Tongue (tissue), 2 donors: ENCODE measurements around the gene TMCC3. TPM values are rescaled to one million over a fixed set of nuclear protein-coding genes. Genes with fewer than 3 reads are reported as not detected.
"Not testable (repeated sequence)": the region's sequence is repeated elsewhere in the genome, so short reads cannot be mapped to it uniquely, and the experiment has no call there.

ENCODE experiments used
- DNase-seq: peaks from one replicate; pipeline ENCODE4 v3.0.0-alpha.2; 2015
- total RNA-seq: library from RNA; depleted of rRNA; stranded (reverse); fragments of >200 nt; gene quantifications from one replicate; pipeline ENCODE4 v1.2.3, GENCODE V29; 2014

TMCC3 gene
- total RNA-seq = 20.7 TPM

DNA sequence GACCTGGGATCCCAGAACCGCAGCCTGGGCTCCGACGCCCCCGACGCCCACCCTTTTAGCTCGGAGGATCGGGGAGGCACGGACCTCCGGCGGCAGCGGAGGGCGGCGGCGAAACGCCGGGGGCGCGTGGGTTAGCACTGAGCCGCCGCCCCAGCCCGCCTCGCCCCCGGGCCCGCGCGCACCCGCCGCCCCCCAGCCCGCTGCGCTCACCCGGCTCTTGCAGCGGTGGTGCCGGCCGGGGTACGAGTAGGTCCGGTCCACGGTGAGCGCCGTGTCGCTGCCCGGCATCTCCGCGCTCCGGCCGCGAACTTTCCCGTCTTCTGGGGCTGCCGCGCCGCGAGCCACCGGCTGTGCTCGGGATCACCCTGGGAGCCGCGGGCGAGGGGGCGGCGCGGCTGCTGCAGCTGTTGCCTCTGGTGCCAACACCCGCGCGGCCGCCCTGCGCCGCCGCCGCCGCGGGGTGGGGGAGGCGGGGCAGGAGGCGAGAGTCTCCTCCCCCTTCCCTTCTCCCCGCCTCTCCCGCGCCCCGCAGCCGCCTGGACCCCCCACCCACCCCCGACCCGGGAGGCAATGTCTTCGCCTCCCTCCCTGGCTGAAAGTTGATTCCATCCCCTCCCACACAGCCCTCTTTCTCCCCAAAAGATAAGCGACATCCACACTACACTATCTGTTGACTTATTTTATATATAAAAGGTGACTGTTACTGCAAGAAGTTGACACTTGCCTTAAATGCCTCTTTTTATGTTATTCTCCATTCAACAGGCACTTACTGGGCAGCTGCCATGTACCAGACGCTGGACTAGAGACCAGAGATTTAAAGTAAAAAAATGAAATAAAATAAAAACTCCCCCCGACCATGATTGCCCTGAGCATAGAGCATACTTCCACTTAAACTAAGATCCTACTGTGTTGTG is at the start of gene TMCC3:
TMCC3 (minus strand) TSS at position 415 of the 914 bp plus-strand sequence; CDS start at position 288, 127 bp downstream.
- peak; percentile 88 for DNase-seq

DNA sequence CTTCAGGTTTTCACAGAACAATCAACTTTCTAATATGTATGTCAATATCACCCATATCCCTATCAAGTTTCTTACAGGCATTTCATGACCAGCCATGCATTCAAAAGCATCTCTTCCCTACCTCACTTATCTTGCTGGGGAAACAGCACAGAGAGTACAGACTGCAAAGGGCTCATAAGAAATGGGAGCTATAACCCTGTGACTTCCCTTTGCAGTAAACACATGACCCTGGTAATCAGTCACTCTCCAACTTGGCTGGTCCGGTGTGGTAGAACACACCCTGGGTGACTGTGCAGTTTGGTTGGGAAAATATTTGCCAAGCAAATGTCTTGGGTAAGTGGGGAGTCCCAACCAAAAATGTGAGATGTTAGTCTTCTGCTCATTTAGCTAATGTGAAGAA is 49.4 kb upstream of the TMCC3 start:
- no peak for DNase-seq

- DNase-seq = no peak
Observed at GRCh38 chr12:94698578-94698977, 48.2 kb upstream of the TMCC3 start.

DNA sequence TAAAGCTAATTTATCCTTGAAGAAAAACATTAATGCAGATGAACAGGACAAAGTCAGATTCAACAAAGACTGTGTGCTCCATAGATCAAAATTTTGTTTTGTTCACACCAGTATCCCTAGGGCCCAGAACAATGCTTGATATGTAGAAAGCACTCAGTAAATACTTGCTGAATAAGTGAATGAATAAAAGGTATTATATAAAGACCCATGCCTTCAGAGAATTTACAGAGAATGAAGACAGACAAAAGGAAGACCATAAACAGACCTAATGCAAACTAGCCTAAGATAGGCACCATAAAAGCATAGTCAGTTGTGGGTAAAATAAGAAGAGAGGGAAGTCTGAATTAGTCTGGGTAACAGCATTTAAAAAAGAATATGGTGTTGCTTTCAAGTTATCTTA is 47.3 kb upstream of the TMCC3 start:
- no peak for DNase-seq

GRCh38 chr12:94694732-94695131 is 44.4 kb upstream of the TMCC3 start:
- no peak for DNase-seq

- DNase-seq = not testable (repeated sequence)
Observed at GRCh38 chr12:94692826-94693225, 42.5 kb upstream of the TMCC3 start.

DNA sequence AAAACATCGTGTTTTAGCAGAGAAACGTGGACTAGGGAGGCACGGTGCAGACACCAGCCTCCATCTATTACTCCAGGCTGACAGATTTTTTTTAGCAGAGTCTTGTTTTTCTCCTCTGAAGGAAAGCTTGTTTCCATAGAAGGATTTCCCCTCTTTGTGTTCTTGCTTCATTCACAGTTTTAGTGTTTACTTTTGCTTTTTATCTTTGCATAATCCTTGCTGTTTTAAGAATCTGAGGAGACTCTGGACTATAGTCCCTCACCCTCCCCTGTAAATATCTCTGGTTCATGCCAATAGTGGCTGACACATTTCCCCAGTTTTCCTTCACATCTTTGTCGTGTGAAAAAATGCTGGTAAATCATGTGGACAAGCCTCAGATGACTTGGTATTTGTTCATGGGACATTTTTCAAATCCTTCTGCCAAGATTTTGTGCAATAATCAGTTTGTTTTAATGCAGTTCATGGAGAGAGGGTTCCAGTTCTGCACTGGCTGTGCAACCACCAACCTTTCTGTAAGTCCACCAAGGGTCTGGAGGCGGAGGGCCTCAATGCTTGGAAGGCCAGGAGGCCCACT is 39.9 kb upstream of the TMCC3 start:
- DNase-seq = no peak

- no peak for DNase-seq
Observed at GRCh38 chr12:94689646-94690036, 39.3 kb upstream of the TMCC3 start.

DNA sequence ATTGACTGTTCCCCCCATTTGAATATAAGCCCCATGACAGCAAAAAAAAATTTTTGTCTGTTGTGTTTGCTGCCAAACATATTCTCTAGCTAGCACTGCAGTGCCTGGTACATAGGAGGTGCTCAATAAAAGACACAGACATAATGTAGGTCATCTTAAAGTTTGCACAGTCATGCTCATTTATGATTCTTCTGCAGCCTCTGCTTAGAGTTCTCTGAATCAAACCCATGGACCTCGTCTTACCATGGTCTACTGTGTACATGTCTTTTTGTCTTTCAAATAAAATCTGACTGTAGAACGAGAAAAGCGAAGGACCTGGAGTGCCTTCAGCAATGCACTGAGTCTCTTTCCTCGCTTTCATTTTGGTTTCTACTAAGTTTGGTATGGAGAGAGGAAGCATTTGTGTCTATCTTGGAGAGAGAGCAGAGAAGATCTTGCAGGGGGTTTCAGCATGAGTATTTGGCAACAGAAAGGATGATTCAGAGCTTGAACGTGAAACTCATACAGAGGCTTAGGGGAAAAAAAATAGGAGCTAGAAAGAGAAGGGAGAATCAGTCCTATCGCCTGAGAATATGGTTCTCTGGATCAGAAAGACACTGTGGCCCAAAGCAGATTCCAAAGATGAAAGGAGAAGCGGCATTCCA is 38.8 kb upstream of the TMCC3 start:
- DNase-seq = no peak

DNA sequence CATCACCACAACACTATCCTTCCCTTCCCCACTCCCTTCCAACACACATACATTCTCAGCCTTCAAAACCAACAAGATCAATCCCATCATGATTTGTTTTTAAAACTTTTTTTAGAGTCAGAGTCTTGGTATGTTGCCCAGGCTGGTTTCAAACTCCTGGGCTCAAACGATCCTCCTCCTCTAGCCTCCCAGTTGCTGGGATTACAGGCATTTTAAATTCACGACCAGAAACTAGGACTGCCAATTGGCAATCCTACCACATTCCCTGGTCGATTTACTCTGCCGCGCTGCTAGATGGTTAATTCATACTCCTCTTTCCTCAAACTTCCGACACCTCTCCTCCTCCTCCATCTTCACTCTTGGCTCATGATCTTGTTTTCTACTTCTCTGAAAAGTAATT is 37.5 kb upstream of the TMCC3 start:
- no peak for DNase-seq

- DNase-seq = no peak
Observed at GRCh38 chr12:94686834-94687628, 36.7 kb upstream of the TMCC3 start.

GRCh38 chr12:94684416-94685142 is 34.2 kb upstream of the TMCC3 start:
- DNase-seq = no peak

- DNase-seq = no peak
Observed at GRCh38 chr12:94679554-94680195, 29.3 kb upstream of the TMCC3 start.

DNA sequence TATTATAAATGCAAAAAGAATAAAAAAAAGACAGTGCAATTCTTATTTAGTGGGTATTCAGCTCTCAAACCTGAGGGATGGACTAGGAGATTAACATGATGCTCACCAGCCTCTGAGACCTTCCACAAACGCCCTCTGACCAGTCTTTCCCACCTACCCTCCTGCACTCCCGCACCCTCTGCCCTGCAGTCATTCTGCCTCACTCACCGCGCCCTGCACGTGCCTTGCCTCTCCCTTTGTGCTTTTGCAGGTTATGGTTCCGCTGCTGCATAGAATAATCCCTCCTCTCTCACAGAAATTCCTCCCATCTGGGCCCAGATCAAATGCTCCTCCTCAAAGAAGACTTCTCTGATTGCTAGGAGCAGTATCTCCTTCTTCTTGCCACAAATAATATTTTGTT is 28.5 kb upstream of the TMCC3 start:
- DNase-seq = no peak

GRCh38 chr12:94678379-94678778 is 28.0 kb upstream of the TMCC3 start:
- no peak for DNase-seq

DNA sequence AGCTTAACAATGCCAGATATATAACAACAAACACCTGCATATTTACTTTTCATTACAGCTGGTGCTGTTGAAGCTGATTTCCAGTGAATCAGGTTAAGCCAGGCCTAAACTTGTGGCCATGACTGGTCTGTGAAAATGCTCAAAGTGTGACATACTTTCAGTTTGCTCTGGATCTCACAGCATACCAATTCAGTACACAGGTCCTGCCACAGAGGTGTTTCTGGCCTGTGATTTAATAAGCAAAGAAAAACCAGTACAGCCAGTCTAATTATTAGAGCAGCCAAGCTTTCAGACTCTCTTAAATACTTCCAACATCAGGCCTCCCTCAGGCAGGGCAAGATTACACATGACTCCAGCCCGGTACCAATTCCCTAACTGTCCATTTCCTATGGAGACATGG is 27.4 kb upstream of the TMCC3 start:
- DNase-seq = no peak

DNA sequence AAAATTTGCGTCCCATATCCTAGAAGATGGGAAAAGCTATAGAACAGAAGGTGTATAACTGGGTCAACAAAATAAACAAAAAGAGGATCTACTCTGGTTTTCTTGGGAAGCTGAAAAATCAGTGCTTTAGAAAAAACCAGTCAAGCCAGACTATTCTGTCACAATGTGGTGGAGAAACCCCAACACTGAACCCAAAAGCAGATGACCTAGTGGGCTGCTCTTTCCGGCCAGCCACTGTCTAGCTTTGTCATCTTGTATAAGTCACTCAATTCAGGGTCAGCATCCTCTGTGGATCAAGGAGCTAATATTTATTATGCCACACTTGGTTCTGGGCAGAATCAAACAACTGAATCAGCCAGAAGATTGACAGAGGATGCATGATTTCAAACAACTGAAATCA is 26.6 kb upstream of the TMCC3 start:
- DNase-seq = no peak

DNA sequence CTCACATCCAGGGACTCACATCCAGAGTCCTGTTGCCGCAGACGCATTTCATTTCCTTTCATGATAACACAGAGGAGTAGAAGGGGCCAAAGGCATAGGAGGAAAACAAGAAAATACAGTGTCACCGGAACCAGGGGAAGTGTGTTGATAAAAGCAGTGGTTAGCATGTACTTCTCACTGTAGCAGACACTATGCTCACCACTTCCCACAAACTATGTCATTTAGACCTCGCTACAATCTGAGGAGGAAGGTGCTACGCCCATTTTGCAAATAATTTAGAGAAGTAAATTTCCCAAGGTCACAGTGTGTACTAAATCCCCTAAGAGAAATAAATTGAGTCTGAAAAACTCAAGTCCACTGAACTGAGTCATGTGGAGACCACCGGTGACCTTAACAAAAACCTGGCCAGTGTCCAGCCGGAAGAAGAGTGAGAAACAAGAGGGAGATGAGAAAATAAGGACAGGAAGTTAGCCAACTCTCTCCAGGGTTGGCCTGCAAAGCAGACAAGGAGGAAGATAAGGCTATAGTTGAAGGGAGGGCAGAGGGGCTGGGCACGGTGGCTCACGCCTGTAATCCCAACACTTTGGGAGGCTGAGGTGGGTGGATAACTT is 25.8 kb upstream of the TMCC3 start:
- no peak for DNase-seq

- no peak for DNase-seq
Observed at GRCh38 chr12:94674835-94675234, 24.5 kb upstream of the TMCC3 start.

DNA sequence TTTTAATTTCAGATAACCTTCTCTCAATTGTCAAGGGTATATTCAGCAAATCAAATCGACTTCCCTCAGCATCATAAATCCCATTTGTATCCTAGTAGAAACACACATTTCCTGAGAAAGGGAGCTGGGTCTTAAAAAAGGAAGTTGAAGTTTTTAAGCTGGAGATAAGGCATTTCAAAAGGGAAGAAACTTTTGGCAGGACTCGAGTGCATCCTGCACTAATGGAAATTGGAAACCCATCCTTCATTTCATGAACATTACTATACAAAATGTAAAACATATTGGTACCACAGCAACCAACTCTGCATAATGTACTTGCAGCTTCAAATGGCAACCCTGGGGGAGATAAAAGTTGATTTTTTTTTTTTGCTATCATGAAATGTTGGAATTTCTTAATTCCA is 23.7 kb upstream of the TMCC3 start:
- DNase-seq = no peak

- no peak for DNase-seq
Observed at GRCh38 chr12:94673496-94673895, 23.1 kb upstream of the TMCC3 start.
